Sigmoid colon (tissue), 7 donors: ENCODE results near the gene MMP11. TPM values are rescaled to one million over a fixed set of nuclear protein-coding genes. Genes with fewer than 3 reads are reported as not detected.

Experiments
- DNase-seq: peaks from one replicate; pipeline ENCODE4 v3.0.0-alpha.2; 2019
- H3K27ac ChIP-seq, 4 donors: fragments of 200-600 bp; sonication (generic); one replicate each; pipeline ENCODE4 v1.5.1; 2016 to 2019; ENCODE audit warnings: mild to moderate bottlenecking in 1 of 4
- H3K27me3 ChIP-seq, 3 donors: fragments of 200-600 bp; sonication (generic); one replicate each; pipeline ENCODE4 v1.5.1; 2019; ENCODE audit warnings: mild to moderate bottlenecking in 1 of 3
- H3K36me3 ChIP-seq, 4 donors: fragments of 200-600 bp; sonication (generic); one replicate each; pipeline ENCODE4 v1.5.1; 2016 to 2019
- H3K4me1 ChIP-seq, 4 donors: fragments of 200-600 bp; sonication (generic); one replicate each; pipeline ENCODE4 v1.5.1; 2017 to 2019
- H3K4me3 ChIP-seq, 4 donors: fragments of 200-600 bp; sonication (generic); one replicate each; pipeline ENCODE4 v1.5.1; 2017 to 2019; ENCODE audit warnings: mild to moderate bottlenecking in 2 of 4, moderate library complexity in 1 of 4
- H3K9me3 ChIP-seq, 4 donors: fragments of 200-600 bp in 3 of 4; sonication (generic) in 3 of 4; one replicate each; pipeline versions ENCODE4 v1.5.1 to v1.6.1; 2013 to 2019
- EP300 ChIP-seq, 4 donors: sonication (generic); formaldehyde crosslinking; IDR thresholded peaks; one replicate each; pipeline ENCODE4 v1.6.1; 2017; ENCODE audit warnings: antibody characterized with exemption in 4 of 4
- POLR2A ChIP-seq, 2 donors: fragments of 450-650 bp; IDR thresholded peaks; one replicate each; pipeline ENCODE4 v1.6.1; 2016; ENCODE audit warnings: antibody characterized with exemption in 2 of 2, mild to moderate bottlenecking in 2 of 2, moderate library complexity in 2 of 2
- POLR2AphosphoS5 ChIP-seq, 4 donors: sonication (generic); formaldehyde crosslinking; IDR thresholded peaks; one replicate each; pipeline ENCODE4 v1.6.1; 2017; ENCODE audit warnings: antibody characterized with exemption in 4 of 4
- WGBS, 2 donors: extraction: QIAGEN DNeasy Blood & Tissue Kit; methylation state at CpG; one replicate each; pipeline ENCODE4 v1.1.7; 2013; 5-methylcytosine and 5-hydroxymethylcytosine counted together
- intact Hi-C: fragments of 100-400 bp; cut with DNase I; formaldehyde crosslinking; loops from one replicate; pipeline ENCODE4 v1.15.1; 2023
- polyA plus RNA-seq, 3 donors: library from polyadenylated mRNA; stranded (reverse); fragments of 200-250 nt; gene quantifications; one replicate each; pipeline ENCODE4 v1.2.3, GENCODE V29; 2013
- total RNA-seq, 4 donors: library from RNA; depleted of rRNA; stranded (reverse); fragments of >200 nt; gene quantifications; one replicate each; pipeline ENCODE4 v1.1.0, GENCODE V29; 2016
- TF ChIP-seq, protein P1 (sequence below), 4 experiments: fragments of 450-650 bp in 3 of 4; fragments of 200-600 bp in 1 of 4; IDR thresholded peaks; one replicate each; pipeline ENCODE4 v1.5.1; 2016 to 2019; ENCODE audit warnings: antibody characterized with exemption in 4 of 4, mild to moderate bottlenecking in 3 of 4, moderate library complexity in 2 of 4
- donor health status: healthy with polysubstance abuse.
- donor health status: Bipolar disorder and iron deficiency.
- donor health status: healthy.

The MMP11 gene
- total and polyA plus RNA-seq, 7 donors, result 0.60 to 9.9 (median 6.1) TPM; not detected in 1

DNA sequence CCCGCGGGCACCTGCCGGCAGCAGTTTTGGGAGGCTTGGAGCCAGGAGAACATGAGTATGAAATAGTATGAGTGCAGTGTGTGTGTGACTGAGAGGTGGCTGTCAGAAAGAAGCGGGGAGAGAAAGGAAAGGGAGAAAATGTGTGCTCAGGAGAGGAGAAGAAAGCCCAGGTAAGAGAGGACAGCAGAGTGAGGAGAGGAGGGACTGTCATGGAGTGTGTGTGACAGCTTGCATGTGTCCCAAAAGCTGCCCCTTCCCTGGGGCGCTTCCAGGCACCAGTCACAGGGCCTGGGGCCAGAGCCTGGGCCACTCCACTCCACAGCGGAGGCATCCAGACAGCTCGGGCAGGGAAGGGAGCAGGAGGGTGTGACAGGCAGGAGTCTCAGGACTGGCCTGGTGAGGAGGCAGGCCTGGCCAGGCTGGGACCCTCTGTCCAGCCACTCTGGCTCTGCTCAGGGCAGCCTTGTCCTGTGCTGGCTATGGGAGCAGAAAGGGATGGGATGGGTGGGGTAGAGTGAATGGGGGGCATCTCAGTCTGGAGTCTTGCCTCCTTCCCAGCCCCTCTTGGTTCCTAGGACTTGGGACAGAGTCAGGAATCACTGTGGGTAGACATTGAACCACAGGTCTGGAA, 949 bp downstream of the MMP11 start:
- 51 to 72% methylated on average over 7 of the region's 7 CpGs for WGBS, 2 donors
- H3K27me3 ChIP-seq, result no peaks in the 10 kb centered on the region
- no peak for DNase-seq
- no peaks in the 10 kb centered on the region for H3K36me3 ChIP-seq
- peaks cover 0 to 73% (median 60%) of the 10 kb centered on the region in 4 donors for H3K4me1 ChIP-seq
- TF ChIP-seq, protein P1, sequence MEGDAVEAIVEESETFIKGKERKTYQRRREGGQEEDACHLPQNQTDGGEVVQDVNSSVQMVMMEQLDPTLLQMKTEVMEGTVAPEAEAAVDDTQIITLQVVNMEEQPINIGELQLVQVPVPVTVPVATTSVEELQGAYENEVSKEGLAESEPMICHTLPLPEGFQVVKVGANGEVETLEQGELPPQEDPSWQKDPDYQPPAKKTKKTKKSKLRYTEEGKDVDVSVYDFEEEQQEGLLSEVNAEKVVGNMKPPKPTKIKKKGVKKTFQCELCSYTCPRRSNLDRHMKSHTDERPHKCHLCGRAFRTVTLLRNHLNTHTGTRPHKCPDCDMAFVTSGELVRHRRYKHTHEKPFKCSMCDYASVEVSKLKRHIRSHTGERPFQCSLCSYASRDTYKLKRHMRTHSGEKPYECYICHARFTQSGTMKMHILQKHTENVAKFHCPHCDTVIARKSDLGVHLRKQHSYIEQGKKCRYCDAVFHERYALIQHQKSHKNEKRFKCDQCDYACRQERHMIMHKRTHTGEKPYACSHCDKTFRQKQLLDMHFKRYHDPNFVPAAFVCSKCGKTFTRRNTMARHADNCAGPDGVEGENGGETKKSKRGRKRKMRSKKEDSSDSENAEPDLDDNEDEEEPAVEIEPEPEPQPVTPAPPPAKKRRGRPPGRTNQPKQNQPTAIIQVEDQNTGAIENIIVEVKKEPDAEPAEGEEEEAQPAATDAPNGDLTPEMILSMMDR (IDR thresholded peaks at IDR 0.05), result no peak
- TF ChIP-seq EP300 (IDR thresholded peaks at IDR 0.05), result no peak
- TF ChIP-seq POLR2A (IDR thresholded peaks at IDR 0.05), result no peak
- no peak for TF ChIP-seq POLR2AphosphoS5 (IDR thresholded peaks at IDR 0.05)
- H3K4me3 ChIP-seq, result peak overlapping the region; percentile 31 to 60 (median 57)
- H3K9me3 ChIP-seq, result no peaks in the 10 kb centered on the region
- intact Hi-C loops, result loop anchor here (2.0 kb wide), 1 partner anchor 63 kb away; no protein-coding TSS in a partner anchor
- peak overlapping the region in 2 of 4 donors; percentile 76 to 78 for H3K27ac ChIP-seq

DNA sequence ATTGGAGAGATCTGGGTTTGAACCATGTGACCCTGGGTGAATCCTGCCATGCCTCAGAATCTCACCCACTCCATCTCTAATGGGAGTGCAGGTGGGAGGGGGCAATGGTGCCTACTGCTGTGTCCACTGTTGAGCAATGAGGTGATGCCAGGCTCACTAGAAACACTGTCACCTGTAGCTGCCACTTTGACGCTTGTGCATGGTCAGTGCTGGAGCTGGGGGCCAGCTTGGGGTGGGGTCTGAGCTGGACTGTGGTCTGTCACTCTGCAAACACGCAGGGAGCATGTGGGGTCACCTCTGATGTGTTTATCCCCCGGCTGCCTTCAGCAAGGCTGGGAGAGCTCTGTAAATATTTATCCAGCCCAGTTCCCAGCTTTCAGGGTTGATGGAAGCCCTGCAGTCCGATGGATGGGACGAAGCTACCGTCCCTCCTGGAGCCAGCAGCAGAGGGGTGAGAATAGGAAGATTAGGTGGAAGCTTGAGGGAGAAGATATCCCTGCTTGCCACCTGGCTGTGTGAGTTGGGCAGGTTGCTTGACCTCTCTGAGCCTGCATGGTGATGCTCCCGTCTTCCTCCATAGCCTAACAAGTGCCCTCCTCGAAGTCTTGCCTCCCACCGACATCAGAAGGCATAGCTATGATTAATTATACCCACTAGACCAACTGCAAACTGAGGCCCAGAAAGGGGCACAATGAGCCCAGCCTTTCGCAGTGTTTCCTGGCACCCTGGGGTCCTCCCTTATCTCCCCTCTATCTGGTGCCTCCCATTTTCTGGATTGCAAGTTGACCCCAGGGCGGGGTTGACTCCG, 1.7 kb downstream of the MMP11 start:
- DNase-seq, result no peak
- TF ChIP-seq POLR2A (IDR thresholded peaks at IDR 0.05) (no peak), POLR2AphosphoS5 (IDR thresholded peaks at IDR 0.05) (no peak)
- TF ChIP-seq, protein P1 (IDR thresholded peaks at IDR 0.05), result no peak
- no peaks in the 10 kb centered on the region for H3K27me3 ChIP-seq
- intact Hi-C loops, result no loop called here
- H3K27ac ChIP-seq, result peak overlapping the region in 1 of 4 donors; percentile 76
- no peak overlapping the region for H3K4me3 ChIP-seq
- WGBS, 2 donors, result 77% methylated on average over 12 of the region's 12 CpGs
- H3K4me1 ChIP-seq, result peaks cover 0 to 66% (median 52%) of the 10 kb centered on the region in 4 donors
- H3K9me3 ChIP-seq, result no peaks in the 10 kb centered on the region
- H3K36me3 ChIP-seq, result no peaks in the 10 kb centered on the region

DNA sequence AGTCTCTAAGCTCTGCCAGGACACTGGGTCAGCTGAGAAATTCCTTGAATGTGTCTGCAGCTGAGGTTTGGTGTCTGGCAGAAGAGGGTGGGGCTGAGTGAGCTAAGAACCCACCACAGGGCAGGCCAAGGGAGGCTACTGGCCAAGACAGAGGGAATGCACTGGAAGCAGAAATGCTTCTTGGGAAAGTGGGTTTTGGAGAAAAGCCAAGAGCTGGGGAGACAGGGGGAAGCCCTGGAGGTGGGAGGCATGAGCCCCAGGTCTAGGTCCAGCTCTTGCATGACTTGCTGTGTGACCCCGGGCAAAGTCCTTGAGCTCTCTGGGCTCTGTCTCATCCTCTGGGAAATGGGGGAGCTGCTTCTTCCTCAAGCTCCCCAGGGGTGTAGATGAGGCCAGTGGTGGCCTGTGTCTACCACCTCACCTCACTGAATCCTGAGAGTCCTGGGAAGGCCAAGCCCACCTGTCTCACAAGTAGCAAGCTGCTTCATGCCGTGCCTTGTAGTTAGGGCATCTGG, 2.3 kb downstream of the MMP11 start:
- intact Hi-C loops, result no loop called here
- 84 to 89% methylated on average over 2 of the region's 2 CpGs for WGBS, 2 donors
- H3K4me1 ChIP-seq, result peaks cover 0 to 59% (median 50%) of the 10 kb centered on the region in 4 donors
- H3K27me3 ChIP-seq, result no peaks in the 10 kb centered on the region
- peak overlapping the region in 2 of 4 donors; percentile 0 to 76 for H3K27ac ChIP-seq
- TF ChIP-seq EP300 (IDR thresholded peaks at IDR 0.05) (no peak), POLR2A (IDR thresholded peaks at IDR 0.05) (no peak), POLR2AphosphoS5 (IDR thresholded peaks at IDR 0.05) (no peak)
- TF ChIP-seq, protein P1 (IDR thresholded peaks at IDR 0.05), result no peak
- no peak for DNase-seq
- no peaks in the 10 kb centered on the region for H3K9me3 ChIP-seq
- H3K36me3 ChIP-seq, result no peaks in the 10 kb centered on the region
- H3K4me3 ChIP-seq, result no peak overlapping the region

DNA sequence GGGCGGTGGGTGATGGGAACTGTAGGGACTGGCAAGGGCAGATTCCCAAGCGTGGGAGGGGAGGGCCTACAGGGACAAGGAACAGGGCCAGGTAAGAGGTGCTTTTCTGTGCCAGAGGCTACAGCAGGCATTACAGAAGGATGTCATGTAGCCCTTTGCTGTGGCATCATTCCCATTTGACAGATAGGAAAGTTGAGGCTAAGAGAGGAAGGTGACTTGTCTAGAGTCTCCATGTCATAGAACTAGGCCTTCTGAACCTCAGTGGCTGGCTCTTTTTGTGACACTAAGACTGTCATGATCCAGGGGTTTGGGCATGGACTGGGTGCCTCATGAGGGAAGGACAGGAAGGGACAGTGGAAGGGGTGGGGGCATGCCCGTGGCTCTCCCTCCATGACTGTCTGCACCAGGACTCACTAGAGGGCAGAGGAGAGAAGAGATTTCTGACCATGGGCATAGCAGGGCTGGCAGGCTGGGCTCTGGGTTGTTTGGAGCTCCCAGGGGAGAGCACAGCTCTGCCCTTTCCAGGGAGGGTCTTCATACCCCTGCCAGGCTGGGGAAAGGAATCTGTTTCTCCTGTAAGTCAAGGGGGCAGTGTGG, 3.2 kb downstream of the MMP11 start:
- WGBS, 2 donors, result 72 to 81% methylated on average over 3 of the region's 3 CpGs
- H3K4me1 ChIP-seq, result peaks cover 0 to 56% (median 47%) of the 10 kb centered on the region in 4 donors
- no peaks in the 10 kb centered on the region for H3K36me3 ChIP-seq
- H3K9me3 ChIP-seq, result no peaks in the 10 kb centered on the region
- H3K27ac ChIP-seq, result peak overlapping the region in 3 of 4 donors; percentile 0 to 76 (median 8)
- intact Hi-C loops, result no loop called here
- no peak overlapping the region for H3K4me3 ChIP-seq
- no peaks in the 10 kb centered on the region for H3K27me3 ChIP-seq
- TF ChIP-seq EP300 (IDR thresholded peaks at IDR 0.05) (no peak), POLR2AphosphoS5 (IDR thresholded peaks at IDR 0.05) (no peak), POLR2A (IDR thresholded peaks at IDR 0.05) (no peak)
- TF ChIP-seq, protein P1 (IDR thresholded peaks at IDR 0.05), result no peak
- DNase-seq, result no peak
